Right forelimb (tissue), 1 donor: ENCODE data around the gene AK4.
"Not testable (repeated sequence)": the region's sequence is repeated elsewhere in the genome, so short reads cannot be mapped to it uniquely, and the experiment has no call there.

Experiments used
- DNase-seq: peaks from one replicate; pipeline ENCODE4 v3.0.0-alpha.2; 2018

AK4 gene

DNA sequence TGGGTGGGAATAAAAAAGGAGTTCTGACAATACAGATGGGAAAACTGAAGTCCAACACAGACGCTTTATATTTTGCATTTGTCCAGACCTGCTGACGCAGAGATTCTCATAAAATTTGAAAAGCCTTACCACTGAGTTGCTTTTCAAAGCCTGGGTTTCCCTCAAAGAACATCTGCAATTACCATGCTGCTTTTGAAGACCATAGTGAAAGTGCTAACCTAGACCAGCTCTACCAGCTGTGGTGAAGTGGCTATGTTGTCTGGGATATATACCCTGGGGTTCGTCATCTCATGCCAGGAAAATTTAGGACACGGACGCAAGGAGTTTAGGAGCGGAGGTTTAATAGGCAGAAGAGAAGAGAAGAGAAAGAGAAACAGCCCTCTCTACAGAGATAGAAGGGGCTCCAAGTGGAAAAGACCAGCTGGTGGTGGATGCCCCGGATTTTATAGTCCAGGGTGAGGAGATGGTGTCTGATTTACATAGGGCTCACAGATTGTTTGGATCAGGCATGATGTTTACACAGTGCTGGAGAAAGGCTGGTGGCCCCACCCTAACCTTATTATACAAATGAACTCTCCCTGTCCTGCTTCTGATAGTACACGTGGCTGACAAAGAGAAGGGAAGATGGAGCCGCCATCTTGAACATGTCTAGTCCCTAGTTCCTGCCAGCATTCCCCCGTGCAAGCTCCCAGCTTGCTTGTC is 73.8 kb downstream of the AK4 start:
- DNase-seq, result no peak

DNA sequence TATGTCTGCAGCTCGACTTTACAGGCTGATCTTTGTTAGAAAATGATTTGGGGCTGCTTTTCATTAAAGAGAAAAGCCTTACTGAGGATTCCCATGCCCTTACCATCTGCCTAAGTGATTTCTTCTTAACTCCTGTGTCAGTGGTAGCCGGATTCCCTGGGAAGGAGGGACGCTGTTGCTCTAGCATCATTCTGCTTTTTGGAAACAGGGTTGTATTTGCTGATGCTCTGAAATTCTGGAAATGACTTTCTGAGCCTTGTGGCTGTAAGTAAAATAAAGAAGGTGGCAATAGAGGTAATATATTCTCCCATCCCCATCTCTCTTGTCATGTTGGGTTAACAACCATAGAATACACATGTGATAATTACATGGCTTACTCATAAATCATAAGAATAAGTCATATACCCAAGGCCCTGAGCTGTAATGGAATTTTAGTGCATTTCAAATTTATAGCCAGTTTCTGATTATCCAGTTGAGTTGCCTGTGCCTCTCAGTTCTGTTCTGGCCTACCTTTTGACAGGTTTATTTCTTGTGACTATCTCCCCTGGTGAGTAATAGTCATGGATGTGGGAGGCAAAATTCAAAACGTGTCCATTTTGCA is 74.4 kb downstream of the AK4 start:
- no peak for DNase-seq

DNA sequence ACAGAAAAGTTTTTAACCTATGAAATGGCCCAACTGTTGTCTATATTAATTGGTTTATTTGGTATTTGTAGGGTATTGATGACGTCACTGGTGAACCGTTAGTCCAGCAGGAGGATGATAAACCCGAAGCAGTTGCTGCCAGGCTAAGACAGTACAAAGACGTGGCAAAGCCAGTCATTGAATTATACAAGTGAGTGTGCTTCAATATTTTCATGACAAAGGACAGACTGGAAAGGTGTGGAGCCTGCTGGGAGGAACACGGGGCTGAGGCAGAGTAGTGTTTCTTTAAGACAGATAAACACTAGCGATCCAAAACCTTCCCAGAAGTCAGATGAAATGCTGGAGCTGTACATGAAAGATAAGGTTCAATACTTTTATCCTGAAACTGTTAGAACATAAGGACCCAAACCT is 76.7 kb downstream of the AK4 start:
- no peak for DNase-seq

- no peak for DNase-seq
Observed at GRCh38 chr1:65225179-65225578, 77.2 kb downstream of the AK4 start.

DNA sequence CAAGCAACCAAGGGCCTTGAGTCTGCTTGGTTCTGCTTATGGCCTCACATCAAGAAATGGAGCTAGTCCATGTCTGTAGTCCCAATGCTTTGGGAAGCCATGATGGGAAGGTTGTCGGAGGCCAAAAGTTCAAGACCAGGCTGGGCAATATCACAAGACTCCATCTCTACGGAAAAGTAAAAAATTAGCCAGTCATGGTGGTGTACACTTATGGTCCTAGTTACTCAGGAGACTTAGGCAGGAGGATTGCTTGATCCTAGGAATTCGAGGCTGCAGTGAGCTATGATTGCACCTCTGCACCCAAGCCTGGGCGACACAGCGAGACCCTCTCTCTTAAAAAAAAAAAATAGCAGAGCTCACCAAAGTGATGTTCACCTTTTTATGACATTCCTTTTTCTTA is 81.2 kb downstream of the AK4 start:
- no peak for DNase-seq

DNA sequence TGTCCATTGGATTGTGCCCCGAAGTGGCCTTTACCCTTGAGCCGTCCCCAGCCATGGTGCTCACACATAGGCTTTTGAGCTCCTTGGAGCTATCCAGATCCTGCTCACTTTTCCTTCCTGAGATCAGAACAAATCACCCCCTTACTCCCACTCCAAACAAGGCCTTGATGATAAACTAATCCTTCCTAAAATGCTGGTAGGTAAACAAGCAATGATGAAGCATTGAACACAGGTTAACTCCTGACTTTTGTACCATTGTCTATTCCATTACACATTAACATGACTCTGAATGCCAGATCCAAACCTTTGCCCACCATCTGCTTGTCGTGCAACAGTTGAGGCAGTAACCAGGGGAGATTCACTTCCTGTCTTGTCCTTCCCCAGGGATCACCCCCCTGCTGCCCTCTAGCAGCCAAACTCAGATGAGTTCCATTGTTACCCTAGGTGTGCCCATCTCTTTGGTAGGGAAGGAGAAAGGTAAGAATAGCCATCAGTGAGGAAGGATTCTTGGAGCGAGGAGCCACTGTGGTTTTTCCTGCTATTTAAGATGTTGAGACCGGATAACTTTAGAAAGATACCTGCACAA is 81.8 kb downstream of the AK4 start:
- no peak for DNase-seq

DNA sequence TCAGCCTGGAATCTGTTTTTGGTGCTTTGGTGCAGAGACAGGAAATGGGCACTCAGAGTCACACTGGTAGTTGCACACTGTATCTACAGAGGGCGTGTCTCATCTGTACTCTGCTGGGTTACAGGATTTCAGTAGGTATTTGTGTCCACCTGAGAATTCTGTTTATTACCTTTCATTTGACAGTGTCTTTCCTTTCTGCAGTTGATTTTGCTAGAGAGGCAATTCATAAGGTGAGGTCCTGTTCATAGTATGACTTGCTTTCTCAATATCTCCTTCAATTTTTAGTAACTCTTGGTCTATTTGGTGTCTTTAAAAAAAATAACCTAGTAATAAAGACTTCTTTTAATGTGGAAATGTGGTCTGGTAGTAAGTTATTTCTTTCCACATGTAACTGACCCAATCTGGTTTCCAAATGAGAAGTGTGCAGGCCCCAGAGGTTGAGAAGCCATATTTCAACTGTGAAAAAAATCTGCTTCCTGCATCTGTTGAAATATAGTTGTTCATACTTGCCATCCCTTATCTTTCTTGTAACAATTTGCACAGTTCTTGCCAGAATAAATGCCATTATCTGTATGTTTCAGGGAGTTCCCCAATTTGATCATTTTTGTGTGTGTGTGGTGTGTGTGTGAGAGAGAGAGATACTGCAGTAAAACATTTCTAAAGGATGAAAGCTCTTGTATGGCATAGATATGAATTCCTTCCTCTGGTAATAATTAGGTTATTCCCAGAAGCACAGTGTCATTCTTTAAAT is 82.9 kb downstream of the AK4 start:
- no peak for DNase-seq

- DNase-seq, result no peak
Observed at GRCh38 chr1:65231718-65232330, 83.8 kb downstream of the AK4 start.

DNA sequence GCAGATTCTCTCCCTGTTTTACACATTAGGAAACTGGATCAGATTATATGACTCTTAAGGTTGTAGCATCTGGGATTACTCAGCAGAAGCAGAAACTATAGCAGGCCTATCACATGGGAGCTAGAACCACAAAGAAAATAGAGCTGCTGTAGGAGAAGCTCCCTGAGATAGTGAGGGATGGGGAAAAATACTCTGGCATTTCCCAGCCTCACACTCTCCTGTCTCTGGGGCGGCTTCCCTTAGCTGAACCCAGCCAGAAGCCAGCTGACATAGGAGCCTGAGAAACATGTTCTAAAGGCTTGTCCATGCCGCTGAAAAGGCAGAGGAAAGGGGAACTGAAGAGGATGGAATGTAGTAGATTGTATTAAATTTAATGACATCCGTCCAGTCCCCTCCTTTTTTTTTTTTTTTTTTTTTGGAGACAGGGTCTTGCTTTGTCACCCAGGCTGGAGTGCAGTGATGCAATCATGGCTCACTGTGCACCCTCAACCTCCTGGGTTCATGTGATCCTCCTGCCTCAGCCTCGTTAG is 84.5 kb downstream of the AK4 start:
- DNase-seq, result no peak

DNA sequence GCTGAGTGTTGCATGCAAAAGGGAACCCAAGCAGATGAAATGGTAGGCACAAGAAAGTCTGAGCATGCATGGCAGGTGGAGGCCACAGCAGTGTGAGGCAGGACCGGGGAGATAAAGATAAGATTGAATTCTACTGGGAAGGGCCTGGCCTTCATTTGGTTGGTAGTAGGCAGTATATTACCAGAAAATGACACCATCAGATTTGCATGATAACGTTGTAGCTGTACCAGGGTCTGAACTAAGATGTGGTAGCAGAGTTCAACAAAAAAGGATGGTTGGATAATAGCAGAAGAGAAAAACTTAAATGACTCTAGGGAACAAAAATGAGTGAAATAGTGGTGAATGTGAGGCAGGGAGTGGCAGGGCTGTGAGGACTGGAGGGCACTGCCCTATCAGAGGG is 85.8 kb downstream of the AK4 start:
- no peak for DNase-seq

DNA sequence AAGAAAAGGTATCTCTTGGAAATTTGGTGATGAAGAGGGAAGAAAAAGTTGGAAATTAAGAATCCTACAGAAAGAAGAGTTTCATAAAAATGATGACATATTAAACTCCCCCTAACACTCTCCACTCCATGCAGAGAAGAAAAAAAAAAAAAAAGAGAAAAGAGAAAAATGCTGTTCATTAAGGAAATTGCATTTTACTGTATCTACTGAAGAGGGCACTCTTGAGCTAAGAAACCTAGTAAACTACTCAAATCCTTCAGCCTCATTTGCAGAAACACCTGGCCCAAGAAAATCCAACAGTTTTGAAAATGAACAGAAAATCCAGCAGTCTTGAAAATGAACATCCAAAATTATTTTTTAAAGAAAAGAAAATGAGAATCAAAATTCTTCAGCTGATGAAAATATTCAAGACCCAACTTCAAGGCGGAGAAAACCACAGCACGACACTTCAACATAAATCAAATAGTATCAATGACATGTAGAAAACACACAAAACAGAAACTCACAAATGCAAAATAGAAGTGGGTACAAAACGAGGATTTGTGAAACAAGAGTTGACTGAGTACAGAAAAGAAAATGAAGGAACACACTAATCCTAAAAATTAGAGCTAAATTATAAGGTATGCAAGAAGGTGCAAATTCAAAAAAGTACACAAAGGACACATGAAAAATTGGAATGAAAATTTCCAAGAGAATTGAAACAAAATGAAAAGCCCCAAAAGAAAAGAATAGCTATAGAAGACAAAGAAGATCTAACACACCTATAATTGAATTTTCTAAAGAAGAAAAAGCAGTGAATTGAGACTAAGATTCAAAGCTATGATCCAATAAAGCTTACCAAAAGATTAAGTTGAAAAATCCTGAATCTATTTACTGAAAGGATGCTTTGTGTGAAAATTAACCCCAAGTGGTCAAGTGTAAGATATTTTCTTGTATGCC is 88.1 kb downstream of the AK4 start:
- DNase-seq, result no peak

- DNase-seq, result not testable (repeated sequence)
Observed at GRCh38 chr1:65237088-65237487, 89.1 kb downstream of the AK4 start.

GRCh38 chr1:65237503-65237902 is 89.5 kb downstream of the AK4 start:
- DNase-seq, result no peak

DNA sequence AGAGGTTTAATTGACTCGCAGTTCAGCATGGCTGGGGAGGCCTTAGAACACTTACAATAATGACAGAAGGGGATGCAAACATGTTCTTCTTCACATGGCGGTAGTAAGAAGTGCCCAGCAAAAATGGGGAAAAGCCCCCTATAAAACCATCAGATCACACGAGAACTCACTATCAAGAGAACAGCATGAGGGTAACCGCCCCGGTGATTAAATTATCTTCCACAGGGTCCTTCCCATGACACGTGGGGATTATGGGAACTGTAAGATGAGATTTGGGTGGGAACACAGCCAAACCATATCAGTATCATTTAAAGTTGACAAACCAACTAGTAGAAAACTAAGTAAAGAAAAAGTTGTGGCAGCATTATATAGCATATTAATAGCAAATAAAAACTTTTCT is 90.0 kb downstream of the AK4 start:
- DNase-seq, result no peak

DNA sequence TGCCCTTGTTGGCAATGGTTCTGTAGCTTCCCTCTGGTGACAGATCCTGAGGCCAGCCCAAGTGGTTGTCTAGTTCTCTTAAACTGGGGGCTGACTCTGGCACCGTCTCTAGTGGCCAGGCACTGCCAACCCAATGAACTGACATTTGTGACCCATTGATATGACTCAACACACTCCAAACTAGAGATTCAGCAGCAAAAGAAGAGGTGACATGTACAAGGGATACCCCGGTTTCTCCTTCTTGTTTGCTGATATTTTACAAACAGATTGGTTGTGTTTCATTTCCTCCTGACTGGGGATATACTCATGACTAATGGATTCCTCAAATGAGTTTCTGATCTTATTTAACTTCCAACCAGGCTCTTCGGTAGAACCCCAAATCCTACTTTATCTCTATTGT is 95.5 kb downstream of the AK4 start:
- DNase-seq, result no peak

DNA sequence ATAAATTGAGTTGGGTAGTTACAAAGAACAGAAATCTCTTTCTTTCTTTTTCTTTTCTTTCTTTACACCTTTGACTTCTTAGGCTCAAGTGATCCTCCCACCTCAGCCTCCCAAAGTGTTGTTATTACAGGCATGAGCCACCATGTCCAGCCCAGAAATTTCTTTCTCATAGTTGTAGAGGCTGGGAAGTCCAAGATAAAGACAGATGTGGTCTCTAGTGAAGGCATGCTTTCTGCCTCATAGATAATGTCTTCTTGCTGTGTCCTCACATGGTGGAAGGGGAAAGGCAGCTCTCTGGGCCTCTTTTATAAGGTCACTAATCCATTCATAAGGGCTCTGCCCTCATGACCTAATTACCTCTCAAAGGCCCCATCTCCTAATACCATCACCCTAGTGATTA is 97.3 kb downstream of the AK4 start:
- DNase-seq, result no peak

DNA sequence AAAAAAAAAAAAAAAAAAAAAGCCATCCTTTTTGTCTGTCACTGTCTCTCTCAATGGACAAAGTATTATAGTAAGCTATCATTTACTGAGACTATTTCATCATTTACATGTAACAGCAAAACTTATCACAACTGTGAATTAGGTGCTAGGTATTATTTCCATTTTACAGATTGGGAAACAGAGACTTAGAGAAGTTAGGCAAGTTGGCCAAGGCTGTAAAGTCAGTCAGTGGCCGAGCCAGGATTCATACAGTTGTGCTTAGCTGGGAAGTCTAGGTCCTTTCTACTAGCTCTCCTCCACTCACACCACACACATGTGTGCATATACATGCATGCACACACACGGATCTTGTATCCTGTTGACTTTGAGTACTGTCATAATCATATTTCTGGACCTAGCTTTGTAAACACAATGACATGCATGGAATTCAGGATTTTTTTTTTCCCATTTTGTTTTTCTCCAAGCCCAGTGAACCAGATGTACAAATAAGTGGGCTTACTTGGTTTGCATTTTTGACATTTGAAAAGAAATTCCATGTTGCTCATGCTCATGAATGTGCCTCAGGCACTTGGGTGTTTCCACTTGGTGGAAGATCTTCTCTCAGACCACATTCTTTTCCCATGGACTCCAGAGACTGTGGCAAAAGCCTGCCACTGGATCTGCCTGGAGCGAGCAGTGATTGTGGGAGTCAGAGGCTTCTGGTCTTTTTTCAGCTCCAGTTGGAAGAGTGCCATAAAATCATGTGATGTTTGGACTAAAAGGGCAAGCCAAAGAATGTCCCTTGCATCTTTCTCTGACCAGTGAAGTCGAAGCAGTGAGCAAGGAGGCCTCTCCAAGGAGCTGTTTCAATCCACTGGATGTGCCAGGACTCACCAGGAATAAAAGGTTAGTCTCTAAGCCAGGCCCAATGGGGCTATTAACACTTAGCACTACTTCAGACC is 99.7 kb downstream of the AK4 start:
- DNase-seq, result no peak

DNA sequence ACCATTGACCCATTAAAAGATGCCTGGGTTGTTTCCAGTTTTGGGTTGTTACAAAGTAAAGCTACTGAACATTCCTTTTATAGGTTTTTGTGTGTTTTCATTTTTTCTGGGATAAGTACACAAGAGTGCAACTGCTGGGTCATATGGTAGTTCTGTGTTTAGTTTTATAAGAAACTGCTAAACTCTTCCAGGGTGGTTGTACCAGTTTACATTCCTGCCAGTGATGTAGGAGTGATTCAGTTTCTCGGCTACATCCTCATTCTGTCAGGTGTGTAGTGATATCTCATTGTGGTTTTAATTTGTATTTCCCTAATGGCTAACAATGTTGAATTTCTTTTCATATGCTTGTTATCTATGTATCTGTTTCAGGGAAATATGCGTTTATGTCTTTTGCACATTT is 102.8 kb downstream of the AK4 start:
- no peak for DNase-seq

DNA sequence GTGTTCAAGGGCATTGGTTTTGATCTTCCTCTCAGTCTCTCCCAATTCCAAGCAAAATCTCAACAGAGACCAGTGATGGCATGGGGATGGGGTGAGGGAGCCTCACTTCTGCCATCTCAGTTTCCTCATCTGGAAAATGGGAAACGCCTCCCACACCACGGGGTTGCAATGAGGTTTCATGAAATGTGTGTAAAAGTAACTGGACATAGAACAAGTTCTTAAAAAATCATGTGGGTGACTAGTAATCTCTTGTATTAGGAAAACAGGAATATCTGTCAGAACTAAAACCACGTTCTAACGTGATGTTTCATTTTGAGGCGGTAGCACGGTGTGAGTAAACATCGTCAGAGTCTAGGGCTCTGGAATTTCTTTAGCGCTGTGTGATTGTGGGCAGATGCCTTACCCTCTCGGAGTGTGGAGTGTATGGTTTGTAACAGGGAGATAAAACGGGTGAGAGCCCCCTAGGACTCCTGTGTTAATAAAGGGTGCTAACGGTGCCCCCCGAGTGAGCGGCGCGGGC is 105.9 kb downstream of the AK4 start:
- no peak for DNase-seq

DNA sequence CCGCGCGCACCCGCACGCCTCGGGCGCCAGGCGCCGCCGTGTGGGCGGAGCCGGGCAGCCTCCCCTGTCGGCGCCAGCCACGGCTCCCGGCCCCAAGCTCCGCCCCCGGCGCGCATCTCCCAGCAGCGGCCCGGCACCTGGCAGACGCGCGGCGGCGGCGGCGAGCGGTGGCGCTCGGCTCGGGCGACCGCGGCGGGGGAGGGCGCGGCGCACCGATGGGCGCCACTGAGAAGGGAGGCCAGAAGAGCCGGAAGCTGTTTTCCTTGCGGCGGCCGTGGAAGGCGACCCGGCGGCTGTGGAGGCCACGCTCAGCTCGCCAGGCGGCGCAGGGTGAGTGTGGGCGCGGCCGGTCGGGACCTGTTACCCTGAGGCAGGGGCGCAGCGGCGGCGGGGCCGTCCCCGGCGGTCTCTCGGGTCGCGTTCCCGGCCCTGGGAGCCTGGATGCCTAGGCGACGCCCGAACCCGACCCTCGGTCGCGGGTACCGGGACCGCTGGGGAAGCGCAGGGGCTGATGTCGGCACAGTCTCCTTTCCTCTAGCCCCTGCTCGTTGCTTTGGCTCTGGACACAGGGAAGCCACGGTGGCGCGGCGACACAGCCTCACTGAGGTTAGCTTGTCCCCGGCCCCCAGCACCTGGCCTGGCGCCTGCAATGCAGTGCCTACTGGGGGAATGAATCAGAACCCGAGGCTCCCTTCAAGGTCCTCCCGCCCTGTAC is 106.5 kb downstream of the AK4 start:
- DNase-seq, result peak; percentile 71
